ENCODE measurements around the gene NUDT1. TPM values are rescaled to one million over a fixed set of nuclear protein-coding genes. Genes with fewer than 3 reads are reported as not detected.

NUDT1 gene
- total RNA-seq (2022; extraction: Qiagen RNA extraction; ENCODE audit: low read depth): 80.0 to 110 TPM (median 107 TPM) in 5 replicates

GRCh38 chr7:2241580-2242540 lies at the start of gene NUDT1, which contains the start of gene MRM2:
NUDT1 (plus strand) TSS chr7:2242226; CDS start chr7:2244575, 2,349 bp downstream.
MRM2 (minus strand) TSS chr7:2242205; CDS start chr7:2242169, 36 bp downstream.

DNA sequence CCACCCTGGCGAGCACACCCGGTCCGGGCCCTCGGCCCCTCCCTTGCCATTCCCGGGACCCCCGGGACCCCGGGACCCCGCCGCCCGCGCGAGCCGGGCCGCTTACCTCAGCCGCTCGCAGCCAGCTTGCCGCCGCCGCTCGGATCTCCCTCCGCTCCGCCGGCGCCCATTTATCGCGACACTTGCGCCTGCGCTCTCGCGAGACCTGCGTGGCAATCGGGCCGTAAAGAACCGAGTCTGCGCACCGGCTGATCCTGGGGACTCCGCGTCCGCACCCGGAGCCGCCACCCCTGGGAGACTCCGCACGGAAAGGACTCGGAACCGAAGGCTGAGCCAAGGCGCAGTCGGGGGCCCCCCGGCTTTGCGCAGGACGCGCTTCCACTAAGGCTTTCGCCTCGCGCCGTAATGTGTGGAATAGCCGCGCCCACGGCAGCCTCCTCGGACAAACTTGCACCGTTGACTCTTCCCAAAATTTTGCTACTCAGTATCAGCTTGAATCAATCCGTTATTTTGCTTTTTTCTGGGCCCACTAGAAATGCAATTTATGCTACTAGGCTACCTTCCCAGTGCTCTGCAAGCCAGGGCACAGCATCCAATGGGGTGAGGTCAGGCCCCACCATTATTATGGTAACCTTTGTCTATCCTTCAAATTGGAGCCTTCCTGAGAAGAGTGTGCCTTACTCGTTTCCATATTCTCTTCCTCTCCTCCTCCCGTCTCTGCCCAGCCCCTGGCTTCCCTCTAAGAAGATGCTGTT lies 9.1 kb upstream of the NUDT1 start, which contains the start of gene MAD1L1:
Gene MAD1L1 (minus strand): TSS at position 180 of the 755 bp plus-strand sequence. CDS start 2,812 bp downstream, outside the sequence.

Other genes with a start within 250 kb of the NUDT1 start
- 20.0 to 26.2 TPM (median 24.1 TPM) in 5 replicates for gene MAD1L1, start 9.3 kb upstream of the NUDT1 start, total RNA-seq (2022; extraction: Qiagen RNA extraction; ENCODE audit: low read depth)
- 48.1 to 57.2 TPM (median 51.9 TPM) in 5 replicates for gene MRM2, start within 50 bp of the NUDT1 start, total RNA-seq (2022; extraction: Qiagen RNA extraction; ENCODE audit: low read depth)
- 49.3 to 121 TPM (median 97.7 TPM) in 5 replicates for gene SNX8, start 72.2 kb downstream of the NUDT1 start, total RNA-seq (2022; extraction: Qiagen RNA extraction; ENCODE audit: low read depth)
- 222 to 248 TPM (median 229 TPM) in 5 replicates for gene EIF3B, start 112.6 kb downstream of the NUDT1 start, total RNA-seq (2022; extraction: Qiagen RNA extraction; ENCODE audit: low read depth)
- gene CHST12, start 161.4 kb downstream of the NUDT1 start, total RNA-seq (2022; extraction: Qiagen RNA extraction; ENCODE audit: low read depth): 9.0 to 13.4 TPM (median 12.1 TPM) in 5 replicates
- not detected in 5 replicates for gene GRIFIN, start 234.2 kb downstream of the NUDT1 start, total RNA-seq (2022; extraction: Qiagen RNA extraction; ENCODE audit: low read depth)

Data from A549 treated with GW870086 at 1 μM for 4 hours (cell line).